Left lobe of liver (tissue), 2 donors: ENCODE data around the gene ZNF107. TPM values are rescaled to one million over a fixed set of nuclear protein-coding genes. Genes with fewer than 3 reads are reported as not detected.
"Not testable (repeated sequence)": the region's sequence is repeated elsewhere in the genome, so short reads cannot be mapped to it uniquely, and the experiment has no call there.

Source experiments
- ATAC-seq: fragments of 200-7000 bp; cut with Tn5 transposase; one replicate; pipeline ENCODE4 v1.9.1; 2020; ENCODE audit warnings: mild to moderate bottlenecking, moderate library complexity
- DNase-seq: peaks from one replicate; pipeline ENCODE4 v3.0.0-alpha.2; 2020; ENCODE audit warnings: low spot score
- total RNA-seq: library from RNA; stranded (reverse); gene quantifications from one replicate; pipeline ENCODE4 v1.2.1, GENCODE V29; 2021
- donor health status: DM: no; HTN: no; CAD: no; lungs with moderate emphysema.
- donor health status: DM: no; HTN: yes; CAD: no.

Gene ZNF107
- total RNA-seq, 1 donor from 2014 or later, result 0.70 TPM

GRCh38 chr7:64729089-64729848, 63.3 kb downstream of the ZNF107 start:
- no peak for DNase-seq
- ATAC-seq, result no peak

DNA sequence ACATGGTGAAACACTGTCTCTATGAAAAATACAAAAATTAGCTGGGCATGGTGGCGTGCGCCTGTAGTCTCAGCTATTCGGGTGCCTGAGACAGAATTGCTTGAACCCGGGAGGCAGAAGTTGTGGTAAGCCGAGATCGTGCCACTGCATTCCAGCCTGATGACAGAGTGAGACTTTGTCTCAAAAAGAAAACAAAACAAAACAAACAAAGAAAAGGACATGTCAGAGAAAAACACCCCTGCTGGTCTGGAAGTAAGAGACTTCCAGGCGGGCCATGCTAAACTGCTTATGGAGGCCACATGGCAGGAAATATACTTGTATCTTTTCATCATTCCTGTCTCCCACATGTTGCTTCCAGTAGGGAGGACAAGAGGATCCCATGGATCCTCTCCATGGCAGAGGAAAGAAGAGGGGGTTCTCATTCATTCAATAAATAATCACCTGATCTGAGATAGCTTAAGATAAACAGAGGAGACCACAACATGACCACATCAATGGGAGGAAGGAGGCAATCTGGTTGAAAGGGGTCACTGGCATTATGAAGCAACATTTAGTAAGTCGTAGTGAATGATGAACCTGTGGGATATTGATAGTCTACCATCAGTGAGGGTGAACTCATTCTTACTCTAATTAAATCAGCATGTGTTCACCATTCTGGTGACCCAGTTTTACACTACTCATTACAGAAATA, 67.8 kb downstream of the ZNF107 start:
- DNase-seq (no peak), ATAC-seq (no peak)

- no peak for DNase-seq
- no peak for ATAC-seq
These were observed 70.6 kb downstream of the ZNF107 start for GRCh38 chr7:64736575-64736974.

GRCh38 chr7:64738403-64738802, 72.5 kb downstream of the ZNF107 start:
- DNase-seq, result not testable (repeated sequence)

GRCh38 chr7:64738953-64739352, 73.0 kb downstream of the ZNF107 start:
- DNase-seq, ATAC-seq: not testable (repeated sequence)

More at GRCh38 chr7:64738403-64738802, 72.5 kb downstream of the ZNF107 start:
- not testable (repeated sequence) for ATAC-seq

DNA sequence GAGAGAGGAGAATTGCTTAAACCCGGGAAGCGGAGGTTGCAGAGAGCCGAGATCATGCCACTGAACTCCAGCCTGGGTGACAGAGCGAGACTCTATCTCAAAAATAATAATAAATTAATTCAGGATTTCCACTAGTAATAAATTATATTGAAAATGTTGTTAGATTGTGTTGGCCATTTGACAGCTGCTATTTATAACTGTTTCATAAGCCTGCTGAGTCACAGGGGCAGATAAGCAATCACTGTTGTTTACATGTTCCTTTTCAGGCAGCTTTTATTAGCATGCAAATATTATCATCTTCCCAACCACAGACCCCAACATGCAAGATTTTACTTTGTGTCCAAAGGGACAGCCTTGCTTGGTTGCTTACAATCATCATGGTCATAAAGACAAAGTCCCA, 78.7 kb downstream of the ZNF107 start:
- DNase-seq (no peak), ATAC-seq (no peak)

GRCh38 chr7:64747802-64748201, 81.9 kb downstream of the ZNF107 start:
- DNase-seq (no peak), ATAC-seq (no peak)

DNA sequence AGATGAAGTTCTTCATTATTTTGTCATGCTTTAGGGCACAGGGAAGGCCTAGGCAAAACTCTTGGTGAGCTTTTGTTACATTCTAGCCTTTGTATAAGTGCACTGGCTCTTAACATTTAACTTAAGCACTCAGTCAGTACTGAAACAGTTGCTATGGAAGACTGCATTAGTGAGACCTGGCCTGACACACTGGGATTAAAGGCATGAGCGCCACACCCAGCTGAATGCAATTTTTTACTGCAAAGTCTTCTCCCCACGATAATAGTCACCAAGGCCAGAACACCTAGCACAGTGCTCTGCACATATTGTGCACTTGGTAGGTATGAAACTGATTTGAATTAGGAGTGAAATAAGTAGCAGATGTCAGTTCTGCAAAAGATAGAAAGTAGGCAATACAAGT, 87.1 kb downstream of the ZNF107 start:
- DNase-seq (no peak), ATAC-seq (no peak)

DNA sequence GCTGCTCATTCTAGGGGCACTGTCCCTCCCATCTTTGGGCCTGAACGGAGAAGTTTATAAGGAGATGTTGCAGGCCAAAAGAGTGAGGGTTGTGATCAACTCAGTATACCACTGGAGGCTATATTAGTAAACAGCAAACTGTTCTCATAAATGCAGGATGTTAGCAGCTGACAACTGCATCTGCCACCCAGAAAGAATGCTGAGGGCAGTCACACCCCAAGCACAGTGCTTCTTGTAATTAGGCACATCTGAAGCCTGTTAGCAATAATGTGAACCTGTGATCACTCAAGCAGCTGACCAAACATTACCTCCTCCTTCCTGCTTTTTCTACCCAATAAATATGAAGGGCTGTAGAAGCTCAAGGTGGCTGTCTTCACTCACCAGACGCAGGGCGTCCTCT, 89.9 kb downstream of the ZNF107 start:
- DNase-seq (no peak), ATAC-seq (no peak)

- no peak for DNase-seq
- ATAC-seq, result no peak
These were observed 92.2 kb downstream of the ZNF107 start for GRCh38 chr7:64758151-64758550.

Other genes starting within 250 kb of the ZNF107 start
- 14.3 TPM for gene ZNF680, start 103.1 kb upstream of the ZNF107 start, total RNA-seq
- gene ZNF138, start 128.3 kb downstream of the ZNF107 start, total RNA-seq, result 1.7 TPM
- 0.48 TPM for gene ZNF273, start 237.1 kb downstream of the ZNF107 start, total RNA-seq